ENCODE data around the gene GPR146. TPM values are rescaled to one million over a fixed set of nuclear protein-coding genes. Genes with fewer than 3 reads are reported as not detected.

Gene GPR146
- total and polyA plus RNA-seq, 2 of the 13 experiments (the other 11 are each of a cell fraction or from before 2014, with no cell fraction given): 2.0 to 15.9 TPM

DNA sequence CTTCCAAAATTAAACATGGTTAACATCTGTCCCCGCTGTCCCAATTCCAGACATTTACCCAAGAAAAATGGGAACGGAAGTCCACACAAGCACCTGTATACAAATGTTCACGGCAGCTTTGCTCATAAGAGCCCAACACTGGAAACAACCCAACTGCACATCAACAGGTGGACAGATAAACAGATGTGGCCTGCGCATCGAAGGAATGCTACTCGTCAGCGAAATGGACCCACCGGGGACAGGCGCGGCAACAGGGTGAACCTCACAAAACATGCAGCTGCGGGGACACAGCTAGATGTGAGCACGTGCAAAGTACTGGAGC, 20.9 kb downstream of the GPR146 start:
- Histone ChIP-seq H3K4me2 (ENCODE audit: low read depth, low read length) (no peak overlapping the region), H3K4me1 (ENCODE audit: insufficient read depth, low read length) (peaks cover 34% of the 10 kb centered on the region), H3K4me3 (replicated peaks in 1 of 3; ENCODE audit: insufficient read depth in 1 of 3, low read depth in 2 of 3, low read length in 3 of 3) (no peak overlapping the region), H3K9ac (ENCODE audit: insufficient read depth, low read depth, low read length) (no peak overlapping the region), H2AFZ (ENCODE audit: low read length) (no peak overlapping the region), H3K27ac (ENCODE audit: extremely low read length, insufficient read depth, low read length) (no peak overlapping the region), H4K20me1 (ENCODE audit: insufficient read depth, low read length) (no peaks in the 10 kb centered on the region), H3K9me3 (ENCODE audit: low read length) (no peaks in the 10 kb centered on the region), H3K36me3 (replicated peaks in 1 of 2; ENCODE audit: control insufficient read depth in 1 of 2, insufficient read depth in 2 of 2, low read length in 2 of 2) (peaks cover 0 to 4% of the 10 kb centered on the region in 2 experiments; a peak in 2 of 5 replicates), H3K79me2 (ENCODE audit: insufficient read depth, low read length) (no peaks in the 10 kb centered on the region), H3K27me3 (ENCODE audit: control insufficient read depth in 1 of 2, insufficient read depth in 2 of 2, low read length in 2 of 2) (no peaks in the 10 kb centered on the region)
- intact Hi-C loops (cut with micrococcal nuclease; ENCODE audit: unreplicated experiment) (loop anchor here (1.0 kb wide), 1 partner anchor 72 kb away; no protein-coding TSS in a partner anchor), in situ Hi-C loops (cut with HindIII; ENCODE audit: extremely low pct_ligation_motif_present, low pct_unique_long_range_greater_than_20kb) (loop anchor here (5.0 kb wide), 1 partner anchor 73 kb away; no protein-coding TSS in a partner anchor)
- no TSS peak for BruUV-seq (replicated peaks)
- DNase-seq (ENCODE audit: low spot score) (no peak), ATAC-seq (no peak), FAIRE-seq (no peak)
- 98% methylated on average over 4 of the region's 12 CpGs for WGBS (ENCODE audit: low lambda C conversion rate)
- POLR2A ChIA-PET: interaction anchor here (0.7 to 3.0 kb wide), 9 partner anchors 20 to 95 kb away, joined by 3 to 45 read pairs (median 3); partner anchors contain the start of genes COX19, CYP2W1, GPR146 and ZFAND2A
- CTCF ChIA-PET (ENCODE audit: low intra/inter-chr PET ratio, low total read pairs): interaction anchor here (1.6 to 3.7 kb wide), 2 partner anchors 45 to 71 kb away, joined by 7 to 65 read pairs; no protein-coding TSS in a partner anchor
- no peak for TF ChIP-seq ZEB1 (IDR thresholded peaks at IDR 0.05; ENCODE audit: insufficient replicate concordance, low read depth)
- TF ChIP-seq, protein P1, sequence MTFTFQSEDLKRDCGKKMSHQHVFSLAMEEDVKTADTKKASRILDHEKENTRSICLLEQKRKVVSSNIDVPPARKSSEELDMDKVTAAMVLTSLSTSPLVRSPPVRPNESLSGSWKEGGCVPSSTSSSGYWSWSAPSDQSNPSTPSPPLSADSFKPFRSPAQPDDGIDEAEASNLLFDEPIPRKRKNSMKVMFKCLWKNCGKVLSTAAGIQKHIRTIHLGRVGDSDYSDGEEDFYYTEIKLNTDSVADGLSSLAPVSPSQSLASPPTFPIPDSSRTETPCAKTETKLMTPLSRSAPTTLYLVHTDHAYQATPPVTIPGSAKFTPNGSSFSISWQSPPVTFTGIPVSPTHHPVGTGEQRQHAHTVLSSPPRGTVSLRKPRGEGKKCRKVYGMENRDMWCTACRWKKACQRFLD (CRISPR knock-in tag; IDR thresholded peaks at IDR 0.05; ENCODE audit: borderline replicate concordance): 0 out of 2 replicates have a peak, but pooled peaks have one; percentile 3
- TF ChIP-seq ZNF235 (CRISPR knock-in tag; IDR thresholded peaks at IDR 0.05; ENCODE audit: borderline replicate concordance): no peak
- no peak for TF ChIP-seq ZNF207 (IDR thresholded peaks at IDR 0.05; ENCODE audit: borderline replicate concordance)
- TF ChIP-seq RORA (CRISPR knock-in tag; IDR thresholded peaks at IDR 0.05): no peak
- no peak for TF ChIP-seq ZNF124 (CRISPR knock-in tag; IDR thresholded peaks at IDR 0.05)
- no peak for TF ChIP-seq GTF2F1 (IDR thresholded peaks at IDR 0.05; ENCODE audit: low read length)
- TF ChIP-seq REXO4 (CRISPR knock-in tag; IDR thresholded peaks at IDR 0.05; ENCODE audit: borderline replicate concordance): no peak

All from HepG2 (cell line).